Measurements from ENCODE around the gene CPEB2.

The CPEB2 gene

GRCh38 chr4:14985161-14985560 is 17.1 kb upstream of the CPEB2 start:
- no peaks in the 10 kb centered on the region for H3K9me2 ChIP-seq (replicated peaks; ENCODE audit: control insufficient read depth, low read length)
- TF ChIP-seq EZH2phosphoT487 (IDR thresholded peaks at IDR 0.05; ENCODE audit: borderline replicate concordance, low read length) (no peak), CTCF (IDR thresholded peaks at IDR 0.05; ENCODE audit: low read depth, low read length, poor library complexity, severe bottlenecking) (no peak)

GRCh38 chr4:14985843-14986242 is 16.4 kb upstream of the CPEB2 start:
- Histone ChIP-seq H3K36me3 (ENCODE audit: control insufficient read depth, low read length) (no peaks in the 10 kb centered on the region), H3K79me2 (ENCODE audit: control insufficient read depth, low read length) (no peaks in the 10 kb centered on the region), H3K27ac (ENCODE audit: low read depth, low read length) (no peak overlapping the region), H3K4me1 (ENCODE audit: control insufficient read depth, low read length) (no peaks in the 10 kb centered on the region), H3K9me2 (replicated peaks; ENCODE audit: control insufficient read depth, low read length) (no peaks in the 10 kb centered on the region), H3K27me3 (ENCODE audit: control insufficient read depth, low read length) (peaks cover 6% of the 10 kb centered on the region; the same call in 1 of the 2 replicates), H3F3A (ENCODE audit: control insufficient read depth, insufficient read depth) (no peaks in the 10 kb centered on the region), H3K9me3 (ENCODE audit: control insufficient read depth, insufficient read depth, low read length) (no peaks in the 10 kb centered on the region), H3K4me2 (ENCODE audit: low read length) (no peak overlapping the region), H3K4me3 (ENCODE audit: low read length) (no peak overlapping the region), H4K20me1 (ENCODE audit: control insufficient read depth, insufficient read depth, low read depth, low read length) (no peaks in the 10 kb centered on the region)
- no peak for TF ChIP-seq CTCF (IDR thresholded peaks at IDR 0.05; ENCODE audit: low read depth, low read length, poor library complexity, severe bottlenecking)
- TF ChIP-seq EZH2phosphoT487 (IDR thresholded peaks at IDR 0.05; ENCODE audit: borderline replicate concordance, low read length), result no peak

More at GRCh38 chr4:14985161-14985560, 17.1 kb upstream of the CPEB2 start:
- no peaks in the 10 kb centered on the region for H3K36me3 ChIP-seq (ENCODE audit: control insufficient read depth, low read length)
- H3K4me1 ChIP-seq (ENCODE audit: control insufficient read depth, low read length), result no peaks in the 10 kb centered on the region
- no peak overlapping the region for H3K4me2 ChIP-seq (ENCODE audit: low read length)
- no peaks in the 10 kb centered on the region for H3F3A ChIP-seq (ENCODE audit: control insufficient read depth, insufficient read depth)
- peaks cover 6% of the 10 kb centered on the region; the same call in 1 of the 2 replicates for H3K27me3 ChIP-seq (ENCODE audit: control insufficient read depth, low read length)
- no peak overlapping the region for H3K4me3 ChIP-seq (ENCODE audit: low read length)
- H3K27ac ChIP-seq (ENCODE audit: low read depth, low read length), result no peak overlapping the region
- H3K79me2 ChIP-seq (ENCODE audit: control insufficient read depth, low read length), result no peaks in the 10 kb centered on the region
- H4K20me1 ChIP-seq (ENCODE audit: control insufficient read depth, insufficient read depth, low read depth, low read length), result no peaks in the 10 kb centered on the region
- H3K9me3 ChIP-seq (ENCODE audit: control insufficient read depth, insufficient read depth, low read length), result no peaks in the 10 kb centered on the region

GRCh38 chr4:14987054-14987453 is 15.2 kb upstream of the CPEB2 start:
- no peak for TF ChIP-seq CTCF (IDR thresholded peaks at IDR 0.05; ENCODE audit: low read depth, low read length, poor library complexity, severe bottlenecking)
- no peak for TF ChIP-seq EZH2phosphoT487 (IDR thresholded peaks at IDR 0.05; ENCODE audit: borderline replicate concordance, low read length)
- Histone ChIP-seq H3K36me3 (ENCODE audit: control insufficient read depth, low read length) (no peaks in the 10 kb centered on the region), H3K79me2 (ENCODE audit: control insufficient read depth, low read length) (no peaks in the 10 kb centered on the region), H3K4me2 (ENCODE audit: low read length) (no peak overlapping the region), H3K27ac (ENCODE audit: low read depth, low read length) (no peak overlapping the region), H3K4me1 (ENCODE audit: control insufficient read depth, low read length) (no peaks in the 10 kb centered on the region), H3K27me3 (ENCODE audit: control insufficient read depth, low read length) (peaks cover 6% of the 10 kb centered on the region; the same call in 1 of the 2 replicates), H3K4me3 (ENCODE audit: low read length) (no peak overlapping the region), H4K20me1 (ENCODE audit: control insufficient read depth, insufficient read depth, low read depth, low read length) (no peaks in the 10 kb centered on the region), H3F3A (ENCODE audit: control insufficient read depth, insufficient read depth) (no peaks in the 10 kb centered on the region), H3K9me3 (ENCODE audit: control insufficient read depth, insufficient read depth, low read length) (no peaks in the 10 kb centered on the region), H3K9me2 (replicated peaks; ENCODE audit: control insufficient read depth, low read length) (no peaks in the 10 kb centered on the region)
